NCI-H524 treated with DMSO at 0.1 percent for 48 hours (cell line): ENCODE data around the gene SEC16A.

ENCODE experiments used
- DNase-seq: peaks from one replicate; lab custom pipeline; 2025; lab: John Stamatoyannopoulos, UW

The SEC16A gene

DNA sequence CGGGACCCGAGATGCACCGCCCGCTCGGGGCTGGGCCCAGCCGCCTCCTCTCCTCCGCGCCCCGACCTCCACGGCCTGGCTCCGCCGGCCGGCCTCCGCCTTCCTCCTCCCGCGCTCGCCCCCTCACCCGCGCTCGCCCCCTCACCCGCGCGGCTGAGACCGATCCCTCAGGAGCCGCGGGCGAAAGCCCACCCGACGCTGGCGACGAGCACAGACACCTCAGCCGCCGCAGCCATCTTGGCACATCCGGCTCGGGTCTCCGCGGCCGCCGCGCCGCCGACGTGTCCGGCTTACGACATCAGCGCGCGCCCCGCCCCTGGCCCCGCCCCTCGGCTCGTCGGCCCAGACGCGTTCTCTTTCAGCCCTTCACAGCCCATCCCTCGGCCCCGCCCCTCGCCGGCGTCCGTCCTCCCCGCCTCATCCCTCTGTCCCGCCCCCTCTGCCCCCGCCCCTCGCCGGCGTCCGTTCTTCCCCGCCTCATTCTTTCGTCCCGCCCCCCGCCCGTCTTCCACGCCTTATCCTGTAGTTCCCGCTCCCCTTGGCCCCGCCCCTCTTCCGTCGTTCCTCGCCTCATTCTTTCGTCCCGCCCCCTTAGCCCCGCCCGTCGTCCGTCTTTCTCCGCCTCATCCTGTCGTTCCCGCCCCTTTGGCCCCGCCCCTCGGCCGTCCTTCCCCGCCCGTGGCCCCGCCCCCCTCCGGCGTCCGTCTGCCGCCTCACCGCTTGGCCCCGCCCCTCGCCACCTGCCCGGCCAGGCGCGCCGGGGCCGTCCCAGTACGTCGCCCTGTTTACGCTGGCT lies at the start of gene SEC16A:
TSS of gene SEC16A (minus strand) at position 248 of the 796 bp plus-strand sequence. CDS start 5,425 bp downstream, outside the sequence.
- peak; percentile 90 for DNase-seq

DNA sequence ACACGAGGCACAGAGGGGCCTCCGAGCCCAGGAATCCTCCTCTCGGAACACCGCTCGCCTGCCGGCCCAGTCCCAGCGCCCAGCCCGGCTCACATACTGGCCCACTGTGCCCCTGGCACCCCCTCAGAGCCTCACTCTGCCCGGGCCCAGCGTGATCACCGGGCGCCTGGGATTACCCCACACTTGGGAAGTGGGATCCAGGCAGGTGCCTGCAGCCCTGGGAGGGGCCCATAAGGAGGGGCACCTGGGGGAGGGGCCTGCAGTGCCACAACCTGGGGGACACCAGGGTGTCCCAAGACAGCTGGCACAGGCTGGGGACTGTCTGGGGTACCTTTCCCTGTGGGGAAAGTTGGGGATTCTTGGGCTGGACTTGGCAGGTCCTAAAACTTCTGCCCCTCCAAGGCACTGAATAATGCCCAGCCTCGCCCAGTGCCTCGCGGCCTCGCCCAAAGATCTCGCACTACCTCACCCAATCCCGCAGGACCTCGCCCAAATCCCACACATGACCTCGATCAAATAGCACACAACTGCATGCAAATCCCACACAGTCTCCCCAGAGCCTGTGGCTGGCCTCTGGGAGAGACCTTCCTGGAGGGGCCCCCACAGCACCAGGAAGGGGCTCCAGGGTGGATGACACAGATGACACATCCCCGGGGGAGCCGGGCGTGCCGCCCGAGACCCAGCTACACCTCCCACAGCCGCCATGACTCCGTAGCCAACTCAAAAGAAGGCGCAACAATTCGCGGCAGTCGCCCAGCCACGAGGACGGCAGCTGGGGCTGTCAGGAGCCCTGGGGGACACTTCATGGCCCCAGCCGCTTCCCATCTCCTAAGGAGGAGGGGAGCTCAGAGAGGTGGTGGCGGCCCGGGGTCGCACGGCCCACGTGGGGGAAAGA lies 49.3 kb upstream of the SEC16A start:
- DNase-seq, result no peak

- no peak for DNase-seq
Observed at GRCh38 chr9:136531186-136531903, 48.5 kb upstream of the SEC16A start.

GRCh38 chr9:136530461-136531089 lies 47.7 kb upstream of the SEC16A start:
- no peak for DNase-seq

- DNase-seq, result no peak
Observed at GRCh38 chr9:136529516-136530460, 46.9 kb upstream of the SEC16A start.

GRCh38 chr9:136528716-136529341 lies 46.0 kb upstream of the SEC16A start:
- no peak for DNase-seq

GRCh38 chr9:136527721-136528710 lies 45.2 kb upstream of the SEC16A start:
- peak; percentile 92 for DNase-seq

DNA sequence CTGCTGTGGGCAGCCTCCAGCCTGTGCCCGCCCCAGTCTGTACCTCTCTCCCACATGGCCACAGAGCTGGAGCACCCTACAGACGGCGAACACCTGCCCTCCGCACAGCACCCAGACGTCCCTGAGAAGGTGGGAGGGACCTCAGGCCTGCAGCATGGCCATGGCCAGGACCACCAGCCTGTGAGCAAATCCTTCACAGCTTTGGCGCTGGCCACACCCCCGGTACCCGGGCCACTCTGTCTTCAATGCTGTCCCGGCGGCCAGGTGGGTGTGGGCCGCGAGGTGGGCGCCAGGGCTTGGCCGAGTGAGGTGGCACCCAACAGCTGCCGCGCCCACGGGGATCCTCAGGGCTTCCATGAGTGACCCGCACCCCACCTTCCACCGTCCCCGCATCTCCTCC lies 44.3 kb upstream of the SEC16A start:
- DNase-seq, result peak; percentile 16

DNA sequence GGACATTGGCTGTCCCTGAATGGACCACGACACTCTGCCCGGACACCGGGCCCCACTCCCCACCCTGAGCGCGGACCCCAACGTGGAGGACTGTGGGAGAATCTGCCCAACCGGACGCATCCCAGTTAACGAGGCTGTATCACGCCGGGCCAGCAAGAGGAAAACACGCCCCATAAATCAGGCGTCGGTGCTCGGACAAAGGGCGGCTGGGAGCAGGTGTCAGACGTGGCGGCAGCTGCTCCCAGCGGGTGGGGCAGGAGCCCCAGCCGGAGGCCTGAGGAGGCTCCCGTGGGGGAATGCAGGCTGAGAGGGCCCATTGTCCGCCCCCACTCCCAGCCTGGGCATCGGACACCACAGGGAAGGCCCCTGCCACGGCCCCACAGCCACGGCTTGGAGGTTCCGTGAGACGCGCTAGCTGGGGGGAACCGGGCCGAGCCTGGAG lies 43.8 kb upstream of the SEC16A start:
- DNase-seq, result no peak

DNA sequence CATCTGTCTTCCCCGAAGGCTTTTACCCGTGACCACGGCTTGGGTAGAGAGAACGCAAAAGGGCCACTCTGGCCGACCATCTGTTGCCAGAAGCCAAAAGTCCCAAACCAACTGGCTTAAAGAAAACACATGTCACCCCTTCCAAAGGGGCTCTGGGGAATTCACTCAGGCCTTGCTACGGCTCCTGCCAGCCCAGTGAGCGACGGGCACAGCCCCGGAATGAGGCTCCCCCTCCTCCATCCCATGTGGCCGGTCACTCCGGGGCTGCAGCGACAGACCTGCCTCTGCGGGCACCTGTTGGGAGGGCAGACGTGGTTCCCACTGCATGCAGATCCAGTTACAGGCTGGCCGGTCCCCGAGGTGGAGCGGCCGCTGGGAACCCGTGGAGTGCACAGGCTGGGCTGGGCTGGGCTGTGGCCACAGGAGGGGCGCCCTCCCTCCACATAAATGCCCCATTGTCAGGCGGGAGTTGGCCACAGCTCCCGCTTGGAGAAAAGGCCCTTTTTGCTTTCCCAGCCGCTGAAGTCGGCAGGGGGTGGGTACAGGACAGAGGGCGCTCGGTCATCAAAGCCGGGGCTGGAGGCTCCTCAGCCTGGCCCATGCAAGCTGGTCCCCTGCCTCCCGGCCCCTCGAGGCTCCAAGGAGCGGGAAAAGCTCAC lies 43.1 kb upstream of the SEC16A start:
- DNase-seq, result peak; percentile 88

GRCh38 chr9:136525207-136525606 lies 42.4 kb upstream of the SEC16A start:
- DNase-seq, result no peak

DNA sequence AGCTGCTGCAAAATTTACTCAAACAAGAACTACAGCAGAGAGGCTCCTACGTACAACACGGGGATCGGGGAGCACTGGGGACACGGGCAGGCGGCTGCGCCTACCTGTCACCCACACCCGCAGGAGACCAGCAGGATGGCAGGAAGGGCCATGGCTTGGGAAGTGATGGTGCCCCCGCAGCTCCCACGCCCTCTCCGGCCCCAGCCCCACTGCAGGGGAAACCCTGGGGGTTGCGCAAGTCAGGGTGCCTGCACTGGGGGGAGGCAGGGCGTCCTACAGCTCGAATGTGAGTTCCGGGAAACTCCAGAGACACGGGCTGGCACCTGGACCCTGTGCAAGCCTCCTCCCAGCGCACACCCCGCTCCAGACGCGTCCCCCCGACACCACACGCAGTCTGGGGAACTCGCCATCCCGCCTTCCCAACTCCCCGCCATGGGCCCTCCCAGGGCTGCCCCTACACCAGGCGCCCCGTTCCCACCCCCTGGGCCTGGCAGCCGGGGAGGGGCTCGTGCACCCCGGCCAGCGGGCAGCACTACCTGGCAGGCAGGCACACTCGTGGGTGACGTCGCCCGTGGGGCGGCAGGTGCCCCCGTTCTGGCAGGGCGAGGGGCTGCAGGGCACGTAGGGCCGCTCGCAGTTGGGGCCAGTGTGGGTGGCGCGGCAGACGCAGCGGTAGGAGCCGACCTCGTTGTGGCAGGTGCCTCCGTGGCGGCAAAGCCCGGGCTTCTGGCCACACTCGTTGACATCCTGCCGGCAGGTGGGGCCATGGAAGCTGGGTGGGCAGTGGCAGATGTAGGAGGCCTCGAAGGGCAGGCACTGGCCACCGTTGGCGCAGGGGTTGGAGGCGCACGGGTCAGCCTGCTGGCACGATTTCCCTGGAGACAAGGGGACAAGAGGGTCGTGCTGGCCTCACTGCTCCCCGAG lies 39.7 kb upstream of the SEC16A start:
- no peak for DNase-seq

GRCh38 chr9:136521537-136521936 lies 38.7 kb upstream of the SEC16A start:
- no peak for DNase-seq

DNA sequence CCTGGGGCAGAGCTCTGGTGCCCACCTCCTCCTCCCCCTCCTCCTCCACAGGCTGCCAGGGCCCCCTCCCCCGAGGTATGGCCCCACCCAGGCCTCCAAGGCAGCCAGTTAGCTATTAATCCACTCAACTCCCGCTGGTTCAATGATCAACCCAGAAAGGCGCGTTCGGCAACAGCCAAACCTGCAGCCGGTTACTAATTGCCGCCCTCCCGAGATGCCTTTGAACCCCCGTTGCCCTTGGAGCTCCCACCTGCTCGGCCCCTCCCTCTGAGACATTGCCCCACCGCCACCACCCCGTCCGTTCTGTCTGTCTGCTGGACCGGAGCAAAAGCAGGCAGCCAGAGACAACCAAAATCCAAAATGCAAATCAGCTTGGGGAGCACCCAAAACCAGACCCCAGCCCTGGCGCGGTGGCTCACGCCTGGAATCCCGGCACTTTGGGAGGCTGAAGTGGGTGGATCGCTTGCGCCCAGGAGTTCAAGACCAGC lies 37.3 kb upstream of the SEC16A start:
- DNase-seq, result no peak

DNA sequence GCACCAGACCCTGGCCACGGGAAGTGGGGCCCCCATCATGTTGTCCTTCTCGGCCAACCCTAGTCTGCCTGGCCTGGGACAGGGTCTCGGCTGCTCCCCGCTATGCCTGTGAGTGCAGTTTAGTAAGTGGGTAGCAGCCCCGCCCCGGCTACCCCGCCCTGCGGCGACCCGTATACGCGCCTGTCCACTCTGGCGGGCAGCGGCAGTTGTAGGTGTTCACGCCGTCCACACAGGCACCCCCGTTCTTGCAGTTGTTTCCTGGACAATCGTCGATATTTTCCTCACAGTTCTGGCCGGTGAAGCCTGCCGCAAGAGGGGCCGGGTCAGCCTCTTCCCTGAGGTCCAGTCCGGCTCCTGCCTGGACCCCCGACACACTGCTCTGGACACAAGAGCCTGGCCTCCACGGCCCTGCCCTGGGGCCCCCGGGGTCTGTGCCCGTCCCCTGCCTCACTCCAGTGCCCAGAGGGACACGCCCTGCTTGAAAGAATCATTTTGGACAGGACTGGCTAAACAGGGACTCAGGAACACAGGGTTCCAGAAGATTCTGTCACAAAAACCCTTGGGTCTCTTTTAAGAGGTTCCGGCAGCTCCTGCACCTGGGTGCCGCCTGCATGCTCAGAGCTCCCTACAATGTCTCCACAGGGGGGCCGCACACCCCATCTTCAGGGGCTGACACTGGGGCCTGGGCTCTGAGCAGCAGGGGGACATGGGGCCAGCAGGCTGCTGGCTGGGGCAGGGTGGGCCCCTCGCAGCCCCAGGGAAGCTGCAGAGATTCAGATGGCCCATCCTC lies 36.6 kb upstream of the SEC16A start:
- no peak for DNase-seq

GRCh38 chr9:136518623-136519022 lies 35.8 kb upstream of the SEC16A start:
- no peak for DNase-seq
